T-helper 1 cell treated with Interleukin-12 subunit alpha and Interleukin-12 subunit beta and Interleukin-4 antibody, amounts not matched to agents 30 μg/mL and 1 μg/mL, for 36 hours (primary cell): Measurements from ENCODE around the gene EDEM2.
"Not testable (repeated sequence)": the region's sequence is repeated elsewhere in the genome, so short reads cannot be mapped to it uniquely, and the experiment has no call there.

Experiments used
- H3K27ac Mint-ChIP-seq: one replicate; pipeline ENCODE4 v1.8.0; 2021; ENCODE audit warnings: mild to moderate bottlenecking, mixed read lengths
- H3K27me3 Mint-ChIP-seq: one replicate; pipeline ENCODE4 v1.8.0; 2021; ENCODE audit warnings: low read depth, mixed read lengths
- H3K36me3 Mint-ChIP-seq: one replicate; pipeline ENCODE4 v1.8.0; 2021; ENCODE audit warnings: low read depth, mixed read lengths
- H3K4me1 Mint-ChIP-seq: one replicate; pipeline ENCODE4 v1.8.0; 2021; ENCODE audit warnings: low read depth, mixed read lengths
- H3K4me3 Mint-ChIP-seq: one replicate; pipeline ENCODE4 v1.8.0; 2021; ENCODE audit warnings: mild to moderate bottlenecking, moderate library complexity, mixed read lengths
- H3K9me3 Mint-ChIP-seq: one replicate; pipeline ENCODE4 v1.8.0; 2021; ENCODE audit warnings: mixed read lengths

EDEM2 gene

GRCh38 chr20:35146920-35147574, at the start of gene EDEM2:
Gene EDEM2 (minus strand): TSS chr20:35147336. CDS start chr20:35147258, 78 bp downstream.
- Mint-ChIP-seq H3K4me3 (peak within 1 kb of the TSS; percentile 96), H3K9me3 (no peaks in the 10 kb centered on the region), H3K36me3 (peaks cover 15% of the 10 kb centered on the region), H3K4me1 (peaks cover 22% of the 10 kb centered on the region), H3K27me3 (peaks cover 6% of the 10 kb centered on the region), H3K27ac (peak within 1 kb of the TSS; percentile 88)

GRCh38 chr20:35196313-35196712, 49.2 kb upstream of the EDEM2 start:
- no peaks in the 10 kb centered on the region for H3K4me1 Mint-ChIP-seq
- peaks cover 9% of the 10 kb centered on the region for H3K36me3 Mint-ChIP-seq
- H3K9me3 Mint-ChIP-seq: peaks cover 23% of the 10 kb centered on the region
- no peak overlapping the region for H3K4me3 Mint-ChIP-seq
- H3K27ac Mint-ChIP-seq: no peak overlapping the region
- H3K27me3 Mint-ChIP-seq: no peaks in the 10 kb centered on the region

- not testable (repeated sequence) for H3K27ac Mint-ChIP-seq
Measured at GRCh38 chr20:35193031-35193791, 46.1 kb upstream of the EDEM2 start.

GRCh38 chr20:35192118-35192872, 45.2 kb upstream of the EDEM2 start:
- Mint-ChIP-seq H3K4me3 (no peak overlapping the region), H3K27me3 (no peaks in the 10 kb centered on the region), H3K9me3 (peaks cover 18% of the 10 kb centered on the region), H3K36me3 (peaks cover 5% of the 10 kb centered on the region), H3K27ac (no peak overlapping the region), H3K4me1 (no peaks in the 10 kb centered on the region)

More at GRCh38 chr20:35193031-35193791, 46.1 kb upstream of the EDEM2 start:
- H3K9me3 Mint-ChIP-seq: peaks cover 19% of the 10 kb centered on the region
- H3K36me3 Mint-ChIP-seq, H3K4me3 Mint-ChIP-seq, H3K4me1 Mint-ChIP-seq, H3K27me3 Mint-ChIP-seq: not testable (repeated sequence)

GRCh38 chr20:35191419-35192117, 44.4 kb upstream of the EDEM2 start:
- Mint-ChIP-seq H3K4me3 (no peak overlapping the region), H3K36me3 (peaks cover 4% of the 10 kb centered on the region), H3K9me3 (peaks cover 11% of the 10 kb centered on the region), H3K4me1 (no peaks in the 10 kb centered on the region), H3K27me3 (no peaks in the 10 kb centered on the region), H3K27ac (no peak overlapping the region)

- Mint-ChIP-seq H3K27me3 (no peaks in the 10 kb centered on the region), H3K4me1 (no peaks in the 10 kb centered on the region), H3K27ac (no peak overlapping the region), H3K4me3 (no peak overlapping the region), H3K36me3 (peaks cover 2% of the 10 kb centered on the region), H3K9me3 (peaks cover 6% of the 10 kb centered on the region)
Measured at GRCh38 chr20:35190556-35190955, 43.4 kb upstream of the EDEM2 start.

- not testable (repeated sequence) for H3K27me3 Mint-ChIP-seq, H3K4me1 Mint-ChIP-seq, H3K36me3 Mint-ChIP-seq, H3K9me3 Mint-ChIP-seq, H3K27ac Mint-ChIP-seq, H3K4me3 Mint-ChIP-seq
Measured at GRCh38 chr20:35189223-35189622, 42.1 kb upstream of the EDEM2 start.

- no peak overlapping the region for H3K27ac Mint-ChIP-seq
- H3K36me3 Mint-ChIP-seq: no peaks in the 10 kb centered on the region
- no peaks in the 10 kb centered on the region for H3K4me1 Mint-ChIP-seq
- H3K4me3 Mint-ChIP-seq: no peak overlapping the region
- no peaks in the 10 kb centered on the region for H3K9me3 Mint-ChIP-seq
- no peaks in the 10 kb centered on the region for H3K27me3 Mint-ChIP-seq
Measured at GRCh38 chr20:35187584-35188190, 40.6 kb upstream of the EDEM2 start.

- H3K4me3 Mint-ChIP-seq, H3K27me3 Mint-ChIP-seq, H3K36me3 Mint-ChIP-seq, H3K4me1 Mint-ChIP-seq, H3K27ac Mint-ChIP-seq, H3K9me3 Mint-ChIP-seq: not testable (repeated sequence)
Measured at GRCh38 chr20:35186691-35187289, 39.7 kb upstream of the EDEM2 start.

- H3K27ac Mint-ChIP-seq: no peak overlapping the region
- H3K4me3 Mint-ChIP-seq: no peak overlapping the region
- H3K4me1 Mint-ChIP-seq: no peaks in the 10 kb centered on the region
- peaks cover 2% of the 10 kb centered on the region for H3K36me3 Mint-ChIP-seq
- no peaks in the 10 kb centered on the region for H3K9me3 Mint-ChIP-seq
- no peaks in the 10 kb centered on the region for H3K27me3 Mint-ChIP-seq
Measured at GRCh38 chr20:35181731-35182130, 34.6 kb upstream of the EDEM2 start.

- Mint-ChIP-seq H3K4me1 (no peaks in the 10 kb centered on the region), H3K9me3 (no peaks in the 10 kb centered on the region), H3K27me3 (no peaks in the 10 kb centered on the region), H3K27ac (no peak overlapping the region), H3K36me3 (peaks cover 2% of the 10 kb centered on the region), H3K4me3 (no peak overlapping the region)
Measured at GRCh38 chr20:35180266-35180665, 33.1 kb upstream of the EDEM2 start.

GRCh38 chr20:35179292-35180212, 32.4 kb upstream of the EDEM2 start:
- no peaks in the 10 kb centered on the region for H3K4me1 Mint-ChIP-seq
- H3K27me3 Mint-ChIP-seq: no peaks in the 10 kb centered on the region
- no peak overlapping the region for H3K4me3 Mint-ChIP-seq
- H3K9me3 Mint-ChIP-seq: no peaks in the 10 kb centered on the region
- H3K27ac Mint-ChIP-seq: no peak overlapping the region
- H3K36me3 Mint-ChIP-seq: peaks cover 2% of the 10 kb centered on the region

- no peak overlapping the region for H3K4me3 Mint-ChIP-seq
- H3K27ac Mint-ChIP-seq: no peak overlapping the region
- no peaks in the 10 kb centered on the region for H3K27me3 Mint-ChIP-seq
- H3K36me3 Mint-ChIP-seq: no peaks in the 10 kb centered on the region
- peaks cover 12% of the 10 kb centered on the region for H3K4me1 Mint-ChIP-seq
- H3K9me3 Mint-ChIP-seq: no peaks in the 10 kb centered on the region
Measured at GRCh38 chr20:35176132-35176531, 29.0 kb upstream of the EDEM2 start.
